Colonic mucosa (tissue), 4 donors: Measurements from ENCODE around the gene CDK19. TPM values are rescaled to one million over a fixed set of nuclear protein-coding genes. Genes with fewer than 3 reads are reported as not detected.

Experiments
- DNase-seq: peaks from one replicate; pipeline ENCODE4 v3.0.0-alpha.2; 2020
- H3K27ac ChIP-seq: fragments of 200-600 bp; one replicate; pipeline ENCODE4 v1.8.0; 2021
- H3K27me3 ChIP-seq: fragments of 200-600 bp; one replicate; pipeline ENCODE4 v1.8.0; 2021
- H3K36me3 ChIP-seq: fragments of 200-600 bp; one replicate; pipeline ENCODE4 v1.8.0; 2021
- H3K4me1 ChIP-seq: fragments of 200-600 bp; one replicate; pipeline ENCODE4 v1.8.0; 2021; ENCODE audit warnings: mild to moderate bottlenecking
- H3K4me3 ChIP-seq: fragments of 200-600 bp; one replicate; pipeline ENCODE4 v1.8.0; 2021
- H3K9ac ChIP-seq, 2 donors: one replicate each; pipeline ENCODE4 v1.7.0; 2013; ENCODE audit warnings: control low read depth in 2 of 2, low read depth in 2 of 2, low read length in 2 of 2
- H3K9me3 ChIP-seq: fragments of 200-600 bp; one replicate; pipeline ENCODE4 v1.8.0; 2021
- CTCF ChIP-seq: fragments of 200-600 bp; IDR thresholded peaks from one replicate; pipeline ENCODE4 v1.8.0; 2022; ENCODE audit warnings: antibody characterized with exemption, mild to moderate bottlenecking
- intact Hi-C: fragments of 100-400 bp; cut with DNase I; formaldehyde crosslinking; loops from one replicate; pipeline ENCODE4 v1.14.1; 2022
- total RNA-seq, 2 donors: library from RNA; stranded (reverse); fragmentation: NEBNext Ultra II Directional in 1 of 2; extraction: Animal tissue kit (Norgen Biotek cat#: 25700) in 1 of 2; gene quantifications; one replicate each; pipeline ENCODE4 v1.2.1, GENCODE V29; 2021
- donor health status: healthy.
- donor health status: DM: no; HTN: no; CAD: no.
- donor health status: DM: no; HTN: no; CAD: no.

Gene CDK19
- total RNA-seq, 2 donors from 2014 or later = 20.2 to 36.5 TPM

DNA sequence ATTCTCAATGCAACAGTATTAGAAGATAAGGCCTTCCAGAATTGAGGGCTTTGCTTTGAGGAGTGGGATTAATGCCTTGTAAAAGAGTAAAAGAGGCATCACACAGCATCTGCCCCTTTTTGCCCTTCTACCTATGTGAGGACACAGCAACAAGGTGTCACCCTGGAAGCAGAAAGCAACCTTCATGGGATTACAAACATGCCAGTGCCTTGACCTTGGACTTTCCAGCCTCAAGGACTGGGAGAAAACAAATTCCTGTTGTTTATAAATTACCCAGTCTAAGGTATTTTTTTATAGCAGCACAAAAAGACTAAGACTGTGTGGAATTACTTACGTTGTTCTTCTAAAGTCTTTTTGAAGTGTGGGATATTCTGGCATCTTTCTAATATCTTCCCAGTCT is 188.8 kb downstream of the CDK19 start:
- no peak overlapping the region for H3K27ac ChIP-seq
- no peaks in the 10 kb centered on the region for H3K27me3 ChIP-seq
- DNase-seq = no peak
- intact Hi-C loops = no loop called here
- no peak overlapping the region for H3K4me3 ChIP-seq
- H3K9me3 ChIP-seq = no peaks in the 10 kb centered on the region
- no peaks in the 10 kb centered on the region for H3K4me1 ChIP-seq
- no peak overlapping the region for H3K9ac ChIP-seq
- no peaks in the 10 kb centered on the region for H3K36me3 ChIP-seq
- no peak for TF ChIP-seq CTCF

GRCh38 chr6:110625883-110626282 is 189.4 kb downstream of the CDK19 start:
- no peaks in the 10 kb centered on the region for H3K27me3 ChIP-seq
- H3K9me3 ChIP-seq = no peaks in the 10 kb centered on the region
- no peak overlapping the region for H3K9ac ChIP-seq
- intact Hi-C loops = no loop called here
- no peaks in the 10 kb centered on the region for H3K4me1 ChIP-seq
- no peak for TF ChIP-seq CTCF
- no peaks in the 10 kb centered on the region for H3K36me3 ChIP-seq
- H3K27ac ChIP-seq = no peak overlapping the region
- H3K4me3 ChIP-seq = no peak overlapping the region
- no peak for DNase-seq

DNA sequence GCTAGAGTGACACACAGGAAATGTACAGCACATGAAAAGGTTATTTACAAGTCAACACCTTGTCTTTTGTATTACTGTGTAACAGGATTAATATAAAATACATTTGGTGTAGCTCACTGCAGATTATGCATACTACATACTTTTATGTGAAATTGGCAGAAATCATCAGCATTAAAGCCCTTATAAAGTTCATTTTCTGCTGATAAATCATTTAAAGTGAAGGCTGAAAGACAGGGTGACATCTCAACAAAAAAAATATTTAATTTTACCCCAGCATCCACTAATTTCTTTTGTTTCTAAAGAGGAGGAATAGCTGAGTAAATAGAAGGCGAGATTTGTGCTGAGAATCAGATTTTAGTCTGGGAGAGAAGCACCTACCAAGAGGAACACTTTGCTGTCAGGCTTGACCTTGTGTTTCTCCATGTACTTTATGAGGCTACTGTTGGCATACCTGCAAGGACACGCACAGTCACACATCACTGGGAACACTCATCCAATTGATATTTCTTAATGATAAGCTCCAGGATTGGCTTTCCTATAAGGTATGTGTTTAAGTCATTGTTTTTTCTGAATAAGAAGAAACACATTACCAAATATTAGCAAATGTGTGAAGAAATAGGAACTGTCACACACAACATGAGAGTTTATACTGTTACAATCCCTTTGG is 192.2 kb downstream of the CDK19 start:
- no peak for TF ChIP-seq CTCF
- DNase-seq = no peak

DNA sequence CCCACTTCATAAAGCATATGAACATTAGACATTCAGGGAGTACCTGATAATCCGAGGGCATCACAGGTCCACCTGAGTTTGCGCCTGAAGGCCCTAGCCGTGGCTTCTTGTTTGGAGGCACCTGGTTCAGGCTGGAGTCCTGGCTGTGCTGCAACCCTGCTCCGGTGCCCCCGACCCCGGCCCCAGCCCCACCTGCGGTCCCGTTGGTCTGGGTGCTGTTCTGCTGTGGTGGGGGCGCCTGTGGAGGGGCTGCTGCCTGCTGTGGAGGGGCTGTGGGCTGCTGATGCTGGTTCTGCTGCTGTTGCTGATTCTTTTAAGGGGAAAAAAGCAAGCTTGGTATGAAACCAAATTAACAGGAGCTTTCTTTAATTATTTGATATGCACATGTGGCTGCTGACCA is 194.2 kb downstream of the CDK19 start:
- Histone ChIP-seq H3K9me3 (no peaks in the 10 kb centered on the region), H3K4me3 (no peak overlapping the region), H3K27me3 (no peaks in the 10 kb centered on the region), H3K36me3 (no peaks in the 10 kb centered on the region), H3K27ac (no peak overlapping the region), H3K9ac (no peak overlapping the region), H3K4me1 (peaks cover 3% of the 10 kb centered on the region)
- no peak for TF ChIP-seq CTCF
- DNase-seq = no peak
- intact Hi-C loops = no loop called here

More for the DNA sequence above, 192.2 kb downstream of the CDK19 start:
- Histone ChIP-seq H3K27me3 (no peaks in the 10 kb centered on the region), H3K9ac (no peak overlapping the region), H3K9me3 (no peaks in the 10 kb centered on the region), H3K36me3 (no peaks in the 10 kb centered on the region), H3K27ac (no peak overlapping the region), H3K4me3 (no peak overlapping the region), H3K4me1 (peaks cover 3% of the 10 kb centered on the region)
- intact Hi-C loops = no loop called here

DNA sequence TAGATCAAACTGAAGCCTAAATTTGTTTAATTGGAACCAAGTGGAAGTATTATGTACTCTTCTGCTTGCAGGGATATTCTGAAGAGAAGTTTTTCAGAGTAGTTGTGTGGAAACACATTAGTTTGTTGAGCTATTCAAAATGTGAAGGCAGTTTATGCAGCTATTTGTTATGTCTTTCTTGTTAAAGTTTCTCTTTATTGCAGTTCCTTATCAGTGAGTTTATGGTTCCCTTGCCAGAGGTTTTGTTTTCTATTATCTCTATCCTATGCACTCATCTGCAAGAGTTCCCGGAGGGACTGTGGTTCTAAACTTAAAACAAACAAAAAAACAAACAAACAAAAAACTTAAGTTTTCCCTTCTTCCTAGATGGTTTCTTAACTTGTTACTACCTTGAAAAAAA is 195.2 kb downstream of the CDK19 start:
- Histone ChIP-seq H3K9me3 (no peaks in the 10 kb centered on the region), H3K27ac (no peak overlapping the region), H3K4me1 (peaks cover 3% of the 10 kb centered on the region), H3K27me3 (no peaks in the 10 kb centered on the region), H3K36me3 (no peaks in the 10 kb centered on the region), H3K4me3 (no peak overlapping the region), H3K9ac (no peak overlapping the region)
- DNase-seq = no peak
- intact Hi-C loops = no loop called here
- TF ChIP-seq CTCF = no peak
